Right renal pelvis (tissue), 4 donors: ENCODE data around the gene HERPUD2. TPM values are rescaled to one million over a fixed set of nuclear protein-coding genes. Genes with fewer than 3 reads are reported as not detected.
"Not testable (repeated sequence)": the region's sequence is repeated elsewhere in the genome, so short reads cannot be mapped to it uniquely, and the experiment has no call there.

Experiments
- DNase-seq, 4 donors: peaks; one replicate each; pipeline ENCODE4 v3.0.0-alpha.2; 2013; ENCODE audit warnings: low read depth in 4 of 4, low spot score in 3 of 4, missing footprints in 1 of 4
- polyA plus RNA-seq, 4 donors: library from polyadenylated mRNA; unstranded; fragments of 120-200 nt; gene quantifications; one replicate each; pipeline ENCODE4 v1.2.1, GENCODE V29; 2013; ENCODE audit not compliant: insufficient read length in 4 of 4

The HERPUD2 gene
- polyA plus RNA-seq, 4 donors = 33.5 to 40.8 (median 34.8) TPM

DNA sequence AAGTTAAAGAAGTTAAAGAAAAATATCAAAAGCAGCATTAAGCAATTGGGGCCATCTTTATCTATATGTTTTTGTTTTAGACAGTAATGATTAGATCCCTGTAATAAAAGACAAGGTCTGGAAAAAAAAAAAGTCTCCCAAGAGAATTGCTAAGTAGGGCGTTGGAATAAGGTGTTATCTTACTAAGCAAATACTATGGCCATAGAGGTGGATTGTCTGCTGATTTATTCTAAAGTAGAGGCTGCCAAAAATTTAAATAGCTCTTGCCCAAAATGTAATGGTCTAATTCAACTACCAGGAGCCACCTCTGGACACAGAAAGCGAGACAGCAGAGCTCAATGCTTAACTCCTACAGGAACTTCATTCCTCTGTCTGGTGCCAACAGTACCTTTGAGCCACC lies 71.6 kb downstream of the HERPUD2 start:
- no peak for DNase-seq

DNA sequence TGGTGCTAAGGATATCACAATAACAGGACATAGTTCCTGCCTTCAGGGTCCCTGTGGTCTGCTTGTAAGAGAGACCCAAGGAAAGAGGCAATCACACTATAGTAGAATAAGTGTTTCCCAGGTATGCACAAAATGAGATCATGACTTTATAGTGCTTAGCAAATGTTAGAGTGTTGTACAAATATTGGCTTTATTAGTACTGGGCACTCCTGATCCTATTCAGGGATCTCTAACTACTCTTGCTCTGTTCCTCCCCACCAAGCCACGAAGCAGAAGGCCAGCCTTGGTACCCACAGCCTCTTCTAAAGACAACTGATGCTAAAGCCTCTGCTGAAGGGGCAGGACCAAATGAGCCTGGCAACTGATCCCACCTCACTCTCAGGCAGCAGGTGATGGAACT lies 75.1 kb downstream of the HERPUD2 start:
- no peak for DNase-seq

GRCh38 chr7:35617041-35617440 lies 77.9 kb downstream of the HERPUD2 start:
- no peak for DNase-seq

DNA sequence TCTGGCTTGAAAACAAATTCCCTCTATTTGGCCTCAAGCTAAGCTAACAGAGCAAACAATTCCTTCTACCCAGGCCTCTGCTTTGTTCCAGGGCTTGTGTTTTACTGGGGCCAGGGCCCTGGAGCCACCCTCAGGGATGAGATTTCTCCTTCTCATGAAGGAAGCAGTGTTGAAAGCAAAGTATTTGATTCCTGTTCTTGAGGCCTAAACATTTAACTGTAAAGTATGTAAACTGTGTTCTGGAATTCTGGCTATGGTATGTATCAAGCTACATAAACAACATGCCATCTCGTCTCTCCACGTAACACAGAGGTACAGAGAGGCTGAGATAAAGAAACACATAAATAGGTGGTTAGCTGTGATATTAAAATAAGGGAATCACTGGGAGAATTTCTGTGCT lies 81.8 kb downstream of the HERPUD2 start:
- DNase-seq = no peak

GRCh38 chr7:35605760-35606159 lies 89.2 kb downstream of the HERPUD2 start:
- no peak for DNase-seq

- DNase-seq = no peak
These were observed 90.3 kb downstream of the HERPUD2 start for GRCh38 chr7:35604595-35604994.

- no peak for DNase-seq
These were observed 95.3 kb downstream of the HERPUD2 start for GRCh38 chr7:35599645-35600044.

DNA sequence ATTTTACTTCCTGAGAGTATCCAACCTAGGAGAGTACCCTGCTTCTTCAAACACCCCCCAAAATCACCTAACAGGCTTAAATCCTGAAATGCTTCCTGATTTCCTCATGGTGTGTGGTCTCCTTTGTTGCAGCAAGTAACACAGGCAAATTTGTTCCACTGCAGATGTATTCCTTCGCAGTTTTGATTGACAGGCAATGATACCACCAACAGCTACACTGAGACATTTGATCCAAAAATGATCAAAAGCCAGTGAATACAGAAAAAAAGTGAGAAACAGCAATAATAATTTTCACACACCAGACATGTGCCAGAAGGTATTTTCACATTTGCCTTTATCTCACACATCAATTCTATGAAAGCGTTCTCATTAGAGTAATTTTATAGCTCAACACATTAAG lies 95.9 kb downstream of the HERPUD2 start:
- no peak for DNase-seq

DNA sequence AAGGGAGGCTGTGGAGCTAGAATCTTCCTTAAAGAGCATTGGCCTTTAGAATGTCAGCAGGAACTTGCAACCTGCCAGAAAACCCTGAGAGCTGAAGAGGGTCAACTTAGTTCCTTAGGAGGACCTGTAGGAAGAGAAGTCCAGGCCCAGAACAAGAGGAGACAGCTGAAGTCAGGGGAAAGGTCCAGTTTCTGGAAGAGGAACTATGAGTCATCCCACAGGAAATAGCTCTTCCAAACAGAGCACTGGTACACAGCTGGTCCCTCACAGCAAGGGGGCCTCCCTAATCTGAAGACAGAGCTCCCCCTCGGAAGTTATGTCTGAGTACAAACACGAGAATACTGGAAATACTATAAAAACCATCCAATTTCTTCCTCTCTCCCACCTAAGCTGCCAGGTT lies 98.9 kb downstream of the HERPUD2 start:
- DNase-seq = no peak

DNA sequence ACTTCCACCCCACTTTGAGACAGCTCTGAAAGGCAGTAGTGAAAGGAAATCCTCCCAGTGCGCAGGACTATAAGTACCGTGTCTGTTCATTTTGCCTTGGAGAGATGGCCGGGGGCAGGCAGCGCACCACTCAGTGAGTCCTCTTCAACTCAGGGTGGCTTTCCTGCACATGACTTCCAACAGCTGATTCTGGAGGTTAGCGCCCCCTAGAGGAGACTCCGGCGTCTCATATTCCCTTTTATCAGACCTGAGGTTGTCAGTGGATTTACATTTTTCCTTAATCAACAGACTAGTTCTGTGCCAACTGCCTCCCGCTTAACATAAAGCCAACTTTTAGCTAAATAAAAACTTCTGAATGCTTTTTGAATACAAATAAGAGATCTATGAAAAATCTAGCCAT lies 101.0 kb downstream of the HERPUD2 start:
- DNase-seq = no peak

DNA sequence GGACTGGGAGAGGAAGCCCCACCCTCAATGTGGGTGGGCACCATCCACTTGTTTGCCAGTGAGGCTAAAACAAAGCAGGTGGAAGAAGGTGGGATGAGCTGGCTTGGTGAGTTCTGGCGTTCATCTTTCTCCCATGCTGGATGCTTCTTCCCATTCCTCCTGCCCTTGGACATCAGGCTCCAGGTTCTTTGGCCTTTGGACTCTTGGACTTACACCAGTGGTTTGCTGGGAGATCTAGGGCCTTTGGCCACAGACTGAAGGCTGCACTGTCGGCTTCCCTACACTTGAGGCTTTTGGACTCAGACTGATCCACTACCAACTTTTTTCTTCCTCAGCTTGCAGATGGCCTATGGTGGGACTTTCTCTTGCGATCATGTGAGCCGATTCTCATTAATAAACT lies 106.3 kb downstream of the HERPUD2 start:
- DNase-seq = no peak

DNA sequence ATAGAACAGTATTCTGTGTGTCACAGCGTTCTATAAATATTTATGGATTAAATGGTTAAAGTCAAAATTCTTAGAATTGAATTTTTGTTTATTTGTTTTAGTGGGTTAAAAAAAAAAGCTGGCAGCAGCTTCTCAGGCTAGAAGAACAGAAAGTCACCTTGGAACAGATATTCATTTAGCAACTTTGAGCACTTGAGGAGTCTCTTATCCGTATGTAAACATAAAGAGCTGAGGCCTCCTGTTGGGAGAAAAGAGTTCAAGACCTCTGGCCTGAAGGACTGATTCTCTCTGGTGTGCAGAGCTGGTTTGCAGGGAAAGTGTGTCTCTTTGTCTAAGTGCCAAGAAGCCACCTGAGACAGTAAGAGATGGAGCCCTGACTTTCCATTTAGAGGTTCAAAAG lies 109.9 kb downstream of the HERPUD2 start:
- no peak for DNase-seq

DNA sequence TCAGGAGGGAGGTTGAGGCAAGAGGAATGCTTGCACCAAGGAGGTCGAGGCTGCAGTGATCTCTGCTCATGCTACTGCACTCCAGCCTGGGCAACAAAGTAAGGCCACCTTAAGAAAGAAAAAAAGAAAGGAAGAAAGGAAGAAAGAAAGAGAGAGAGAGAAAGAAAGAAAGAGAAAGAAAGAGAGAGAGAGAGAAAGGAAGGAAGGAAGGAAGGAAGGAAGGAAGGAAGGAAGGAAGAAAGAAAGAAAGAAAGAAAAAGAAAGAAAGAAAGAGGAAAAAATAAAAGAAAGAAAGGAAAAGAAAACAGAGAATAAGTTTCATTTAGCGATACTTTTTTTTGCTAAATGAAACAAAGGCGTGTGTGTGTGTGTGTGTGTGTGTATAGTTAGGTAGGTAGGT lies 110.4 kb downstream of the HERPUD2 start:
- not testable (repeated sequence) for DNase-seq

Other genes starting within 250 kb of the HERPUD2 start
- 100 to 1,000 TPM; 414 to 510 (median 507) TPM for gene SEPTIN7, start 105.9 kb upstream of the HERPUD2 start, polyA plus RNA-seq